Measurements from ENCODE around the gene RBPJ. TPM values are rescaled to one million over a fixed set of nuclear protein-coding genes. Genes with fewer than 3 reads are reported as not detected.

The RBPJ gene
- polyA plus RNA-seq, 1 donor from 2014 or later: 89.8 TPM

- Histone ChIP-seq H3K79me2 (replicated peaks; ENCODE audit: insufficient read depth, low read length) (no peaks in the 10 kb centered on the region), H3K27me3 (ENCODE audit: insufficient read depth, low read depth, low read length) (no peaks in the 10 kb centered on the region), H3K9me3 (ENCODE audit: low read length) (no peaks in the 10 kb centered on the region), H4K20me1 (ENCODE audit: insufficient read depth) (no peaks in the 10 kb centered on the region), H3F3A (ENCODE audit: insufficient read depth, low read length, poor library complexity, severe bottlenecking) (no peaks in the 10 kb centered on the region), H3K9me2 (ENCODE audit: insufficient read depth, low read length) (no peaks in the 10 kb centered on the region), H3K9ac (ENCODE audit: low read length) (no peak overlapping the region), H2AFZ (ENCODE audit: low read depth, low read length) (no peak overlapping the region), H3K4me2 (ENCODE audit: low read length) (no peak overlapping the region), H3K4me3 (ENCODE audit: low read length) (no peak overlapping the region), H3K36me3 (ENCODE audit: insufficient read depth, low read length) (no peaks in the 10 kb centered on the region), H3K27ac (ENCODE audit: low read length) (no peak overlapping the region)
- TF ChIP-seq SMC3 (conservative IDR thresholded peaks at IDR 0.05; ENCODE audit: poor library complexity) (no peak), POLR2AphosphoS5 (IDR thresholded peaks at IDR 0.05) (no peak), TAF1 (IDR thresholded peaks at IDR 0.05; ENCODE audit: low read depth) (no peak), REST (IDR thresholded peaks at IDR 0.05; ENCODE audit: borderline replicate concordance) (no peak), RAD21 (conservative IDR thresholded peaks at IDR 0.05) (no peak), EP300 (conservative IDR thresholded peaks at IDR 0.05; ENCODE audit: poor library complexity, severe bottlenecking) (no peak), MXI1 (conservative IDR thresholded peaks at IDR 0.05; ENCODE audit: poor library complexity, severe bottlenecking) (no peak), EZH2 (IDR thresholded peaks at IDR 0.05; ENCODE audit: borderline replicate concordance, insufficient read depth, low read length, poor library complexity, severe bottlenecking) (no peak), CTCF (IDR thresholded peaks at IDR 0.05; ENCODE audit: poor library complexity, severe bottlenecking) (no peak)
Measured at GRCh38 chr4:26287756-26288155, 33.1 kb upstream of the RBPJ start.

GRCh38 chr4:26288355-26288909 is 32.4 kb upstream of the RBPJ start:
- Histone ChIP-seq H3K9me2 (ENCODE audit: insufficient read depth, low read length) (no peaks in the 10 kb centered on the region), H3K4me3 (ENCODE audit: low read length) (no peak overlapping the region), H4K20me1 (ENCODE audit: insufficient read depth) (no peaks in the 10 kb centered on the region), H3K9me3 (ENCODE audit: low read length) (no peaks in the 10 kb centered on the region), H3F3A (ENCODE audit: insufficient read depth, low read length, poor library complexity, severe bottlenecking) (no peaks in the 10 kb centered on the region), H3K27me3 (ENCODE audit: insufficient read depth, low read depth, low read length) (no peaks in the 10 kb centered on the region), H3K9ac (ENCODE audit: low read length) (no peak overlapping the region), H3K79me2 (replicated peaks; ENCODE audit: insufficient read depth, low read length) (no peaks in the 10 kb centered on the region), H3K4me2 (ENCODE audit: low read length) (no peak overlapping the region), H2AFZ (ENCODE audit: low read depth, low read length) (no peak overlapping the region), H3K36me3 (ENCODE audit: insufficient read depth, low read length) (no peaks in the 10 kb centered on the region), H3K27ac (ENCODE audit: low read length) (no peak overlapping the region)
- no peak for TF ChIP-seq EZH2 (IDR thresholded peaks at IDR 0.05; ENCODE audit: borderline replicate concordance, insufficient read depth, low read length, poor library complexity, severe bottlenecking)

All from neural cell (in vitro differentiated cells).